HepG2 (cell line): ENCODE measurements around the gene F12. TPM values are rescaled to one million over a fixed set of nuclear protein-coding genes. Genes with fewer than 3 reads are reported as not detected.

ENCODE experiments used
- BCL6 ChIP-seq: IDR thresholded peaks from 2 replicates; pipeline ENCODE4 v1.6.1; 2016; ENCODE audit warnings: missing genetic modification reagents, missing compliant biosample characterization
- MAX ChIP-seq: IDR thresholded peaks from 2 replicates; pipeline ENCODE4 v1.6.1; 2012; ENCODE audit warnings: inconsistent platforms
- PRPF4 ChIP-seq: fragments of 200-400 bp; formaldehyde crosslinking; IDR thresholded peaks from 2 replicates; pipeline ENCODE4 v1.6.1; 2016; ENCODE audit warnings: low read length, low read depth; ENCODE audit not compliant: poor library complexity, severe bottlenecking
- polyA plus RNA-seq, 8 experiments: library from polyadenylated mRNA; depleted of rRNA in 3 of 8; stranded (reverse) in 7 of 8; unstranded in 1 of 8; fragments of >200 nt; fragmentation: Illumina TruSeq in 4 of 8; extraction: Trizol in 4 of 8; gene quantifications; 2 replicates each; pipeline versions ENCODE4 v1.2.1 to v1.2.3, GENCODE V29; 2011 to 2016; ENCODE audit warnings: low read depth in 4 of 8, missing spikeins in 1 of 8, mixed read lengths in 1 of 8; ENCODE audit not compliant: insufficient read depth in 1 of 8
- total RNA-seq, 5 experiments: library from RNA; depleted of rRNA; stranded (reverse); fragments of >200 nt; fragmentation: Illumina TruSeq; extraction: Trizol; gene quantifications; 2 replicates each; pipeline ENCODE4 v1.2.3, GENCODE V29; 2016; ENCODE audit warnings: low read depth in 1 of 5
- TF ChIP-seq, protein P1 (sequence below), 2 experiments: fragments of 450-650 bp in 1 of 2; sonication (generic) in 1 of 2; formaldehyde crosslinking in 1 of 2; IDR thresholded peaks; 2 replicates each; pipeline versions ENCODE4 v1.6.1 to v1.8.0; 2016 to 2022; ENCODE audit warnings: antibody characterized with exemption in 1 of 2, mild to moderate bottlenecking in 1 of 2, missing genetic modification reagents in 1 of 2
- TF ChIP-seq, protein P2 (sequence below): sonication (generic); formaldehyde crosslinking; IDR thresholded peaks from 2 replicates; pipeline ENCODE4 v1.4.0; 2020; ENCODE audit warnings: missing genetic modification reagents
- TF ChIP-seq, protein P3 (sequence below): sonication (generic); formaldehyde crosslinking; IDR thresholded peaks from 2 replicates; pipeline ENCODE4 v1.4.0; 2020; ENCODE audit warnings: missing genetic modification reagents, borderline replicate concordance
- TF ChIP-seq, protein P4 (sequence below): sonication (generic); formaldehyde crosslinking; IDR thresholded peaks from 2 replicates; pipeline ENCODE4 v1.8.1; 2023; ENCODE audit warnings: missing genetic modification reagents, inconsistent platforms, borderline replicate concordance
- TF ChIP-seq, protein P5 (sequence below): sonication (generic); formaldehyde crosslinking; IDR thresholded peaks from 2 replicates; pipeline ENCODE4 v1.8.1; 2023; ENCODE audit warnings: missing genetic modification reagents, mild to moderate bottlenecking, borderline replicate concordance

F12 gene
- total and polyA plus RNA-seq, 2 of the 13 experiments (the other 11 are each of a cell fraction or from before 2014, with no cell fraction given) = 2.5 to 3.0 TPM

- TF ChIP-seq, protein P1, sequence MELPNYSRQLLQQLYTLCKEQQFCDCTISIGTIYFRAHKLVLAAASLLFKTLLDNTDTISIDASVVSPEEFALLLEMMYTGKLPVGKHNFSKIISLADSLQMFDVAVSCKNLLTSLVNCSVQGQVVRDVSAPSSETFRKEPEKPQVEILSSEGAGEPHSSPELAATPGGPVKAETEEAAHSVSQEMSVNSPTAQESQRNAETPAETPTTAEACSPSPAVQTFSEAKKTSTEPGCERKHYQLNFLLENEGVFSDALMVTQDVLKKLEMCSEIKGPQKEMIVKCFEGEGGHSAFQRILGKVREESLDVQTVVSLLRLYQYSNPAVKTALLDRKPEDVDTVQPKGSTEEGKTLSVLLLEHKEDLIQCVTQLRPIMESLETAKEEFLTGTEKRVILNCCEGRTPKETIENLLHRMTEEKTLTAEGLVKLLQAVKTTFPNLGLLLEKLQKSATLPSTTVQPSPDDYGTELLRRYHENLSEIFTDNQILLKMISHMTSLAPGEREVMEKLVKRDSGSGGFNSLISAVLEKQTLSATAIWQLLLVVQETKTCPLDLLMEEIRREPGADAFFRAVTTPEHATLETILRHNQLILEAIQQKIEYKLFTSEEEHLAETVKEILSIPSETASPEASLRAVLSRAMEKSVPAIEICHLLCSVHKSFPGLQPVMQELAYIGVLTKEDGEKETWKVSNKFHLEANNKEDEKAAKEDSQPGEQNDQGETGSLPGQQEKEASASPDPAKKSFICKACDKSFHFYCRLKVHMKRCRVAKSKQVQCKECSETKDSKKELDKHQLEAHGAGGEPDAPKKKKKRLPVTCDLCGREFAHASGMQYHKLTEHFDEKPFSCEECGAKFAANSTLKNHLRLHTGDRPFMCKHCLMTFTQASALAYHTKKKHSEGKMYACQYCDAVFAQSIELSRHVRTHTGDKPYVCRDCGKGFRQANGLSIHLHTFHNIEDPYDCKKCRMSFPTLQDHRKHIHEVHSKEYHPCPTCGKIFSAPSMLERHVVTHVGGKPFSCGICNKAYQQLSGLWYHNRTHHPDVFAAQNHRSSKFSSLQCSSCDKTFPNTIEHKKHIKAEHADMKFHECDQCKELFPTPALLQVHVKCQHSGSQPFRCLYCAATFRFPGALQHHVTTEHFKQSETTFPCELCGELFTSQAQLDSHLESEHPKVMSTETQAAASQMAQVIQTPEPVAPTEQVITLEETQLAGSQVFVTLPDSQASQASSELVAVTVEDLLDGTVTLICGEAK (IDR thresholded peaks at IDR 0.05) = no peak
- TF ChIP-seq, protein P1 (CRISPR knock-in tag; IDR thresholded peaks at IDR 0.05) = peak; percentile 23; the same call in 1 of the 2 replicates
- no peak for TF ChIP-seq PRPF4
- TF ChIP-seq, protein P2, sequence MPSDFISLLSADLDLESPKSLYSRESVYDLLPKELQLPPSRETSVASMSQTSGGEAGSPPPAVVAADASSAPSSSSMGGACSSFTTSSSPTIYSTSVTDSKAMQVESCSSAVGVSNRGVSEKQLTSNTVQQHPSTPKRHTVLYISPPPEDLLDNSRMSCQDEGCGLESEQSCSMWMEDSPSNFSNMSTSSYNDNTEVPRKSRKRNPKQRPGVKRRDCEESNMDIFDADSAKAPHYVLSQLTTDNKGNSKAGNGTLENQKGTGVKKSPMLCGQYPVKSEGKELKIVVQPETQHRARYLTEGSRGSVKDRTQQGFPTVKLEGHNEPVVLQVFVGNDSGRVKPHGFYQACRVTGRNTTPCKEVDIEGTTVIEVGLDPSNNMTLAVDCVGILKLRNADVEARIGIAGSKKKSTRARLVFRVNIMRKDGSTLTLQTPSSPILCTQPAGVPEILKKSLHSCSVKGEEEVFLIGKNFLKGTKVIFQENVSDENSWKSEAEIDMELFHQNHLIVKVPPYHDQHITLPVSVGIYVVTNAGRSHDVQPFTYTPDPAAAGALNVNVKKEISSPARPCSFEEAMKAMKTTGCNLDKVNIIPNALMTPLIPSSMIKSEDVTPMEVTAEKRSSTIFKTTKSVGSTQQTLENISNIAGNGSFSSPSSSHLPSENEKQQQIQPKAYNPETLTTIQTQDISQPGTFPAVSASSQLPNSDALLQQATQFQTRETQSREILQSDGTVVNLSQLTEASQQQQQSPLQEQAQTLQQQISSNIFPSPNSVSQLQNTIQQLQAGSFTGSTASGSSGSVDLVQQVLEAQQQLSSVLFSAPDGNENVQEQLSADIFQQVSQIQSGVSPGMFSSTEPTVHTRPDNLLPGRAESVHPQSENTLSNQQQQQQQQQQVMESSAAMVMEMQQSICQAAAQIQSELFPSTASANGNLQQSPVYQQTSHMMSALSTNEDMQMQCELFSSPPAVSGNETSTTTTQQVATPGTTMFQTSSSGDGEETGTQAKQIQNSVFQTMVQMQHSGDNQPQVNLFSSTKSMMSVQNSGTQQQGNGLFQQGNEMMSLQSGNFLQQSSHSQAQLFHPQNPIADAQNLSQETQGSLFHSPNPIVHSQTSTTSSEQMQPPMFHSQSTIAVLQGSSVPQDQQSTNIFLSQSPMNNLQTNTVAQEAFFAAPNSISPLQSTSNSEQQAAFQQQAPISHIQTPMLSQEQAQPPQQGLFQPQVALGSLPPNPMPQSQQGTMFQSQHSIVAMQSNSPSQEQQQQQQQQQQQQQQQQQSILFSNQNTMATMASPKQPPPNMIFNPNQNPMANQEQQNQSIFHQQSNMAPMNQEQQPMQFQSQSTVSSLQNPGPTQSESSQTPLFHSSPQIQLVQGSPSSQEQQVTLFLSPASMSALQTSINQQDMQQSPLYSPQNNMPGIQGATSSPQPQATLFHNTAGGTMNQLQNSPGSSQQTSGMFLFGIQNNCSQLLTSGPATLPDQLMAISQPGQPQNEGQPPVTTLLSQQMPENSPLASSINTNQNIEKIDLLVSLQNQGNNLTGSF (CRISPR knock-in tag) = no peak
- no peak for TF ChIP-seq BCL6 (CRISPR knock-in tag)
- TF ChIP-seq, protein P3, sequence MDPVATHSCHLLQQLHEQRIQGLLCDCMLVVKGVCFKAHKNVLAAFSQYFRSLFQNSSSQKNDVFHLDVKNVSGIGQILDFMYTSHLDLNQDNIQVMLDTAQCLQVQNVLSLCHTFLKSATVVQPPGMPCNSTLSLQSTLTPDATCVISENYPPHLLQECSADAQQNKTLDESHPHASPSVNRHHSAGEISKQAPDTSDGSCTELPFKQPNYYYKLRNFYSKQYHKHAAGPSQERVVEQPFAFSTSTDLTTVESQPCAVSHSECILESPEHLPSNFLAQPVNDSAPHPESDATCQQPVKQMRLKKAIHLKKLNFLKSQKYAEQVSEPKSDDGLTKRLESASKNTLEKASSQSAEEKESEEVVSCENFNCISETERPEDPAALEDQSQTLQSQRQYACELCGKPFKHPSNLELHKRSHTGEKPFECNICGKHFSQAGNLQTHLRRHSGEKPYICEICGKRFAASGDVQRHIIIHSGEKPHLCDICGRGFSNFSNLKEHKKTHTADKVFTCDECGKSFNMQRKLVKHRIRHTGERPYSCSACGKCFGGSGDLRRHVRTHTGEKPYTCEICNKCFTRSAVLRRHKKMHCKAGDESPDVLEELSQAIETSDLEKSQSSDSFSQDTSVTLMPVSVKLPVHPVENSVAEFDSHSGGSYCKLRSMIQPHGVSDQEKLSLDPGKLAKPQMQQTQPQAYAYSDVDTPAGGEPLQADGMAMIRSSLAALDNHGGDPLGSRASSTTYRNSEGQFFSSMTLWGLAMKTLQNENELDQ (CRISPR knock-in tag) = no peak
- TF ChIP-seq, protein P4, sequence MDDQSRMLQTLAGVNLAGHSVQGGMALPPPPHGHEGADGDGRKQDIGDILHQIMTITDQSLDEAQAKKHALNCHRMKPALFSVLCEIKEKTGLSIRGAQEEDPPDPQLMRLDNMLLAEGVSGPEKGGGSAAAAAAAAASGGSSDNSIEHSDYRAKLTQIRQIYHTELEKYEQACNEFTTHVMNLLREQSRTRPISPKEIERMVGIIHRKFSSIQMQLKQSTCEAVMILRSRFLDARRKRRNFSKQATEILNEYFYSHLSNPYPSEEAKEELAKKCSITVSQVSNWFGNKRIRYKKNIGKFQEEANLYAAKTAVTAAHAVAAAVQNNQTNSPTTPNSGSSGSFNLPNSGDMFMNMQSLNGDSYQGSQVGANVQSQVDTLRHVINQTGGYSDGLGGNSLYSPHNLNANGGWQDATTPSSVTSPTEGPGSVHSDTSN (CRISPR knock-in tag) = no peak
- peak; percentile 91 for TF ChIP-seq MAX
- TF ChIP-seq, protein P5, sequence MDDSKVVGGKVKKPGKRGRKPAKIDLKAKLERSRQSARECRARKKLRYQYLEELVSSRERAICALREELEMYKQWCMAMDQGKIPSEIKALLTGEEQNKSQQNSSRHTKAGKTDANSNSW = 0 out of 2 replicates have a peak, but pooled peaks have one; percentile 9
Measured at GRCh38 chr5:177455036-177455660, 45.8 kb upstream of the F12 start (continued).
